DOHH2 (cell line): ENCODE results near the gene EGFLAM.

Experiments
- EZH2phosphoT487 ChIP-seq: fragments of 200-600 bp; sonication (generic); IDR thresholded peaks from 2 replicates; pipeline ENCODE4 v1.6.1; 2017; ENCODE audit warnings: borderline replicate concordance, mild to moderate bottlenecking, antibody characterized with exemption, low read length, moderate library complexity, mixed read lengths
- TF ChIP-seq, protein P1 (sequence below): fragments of 200-600 bp; sonication (generic); IDR thresholded peaks from one replicate; pipeline ENCODE4 v1.5.1; 2014; ENCODE audit warnings: antibody characterized with exemption, mild to moderate bottlenecking, low read depth, low read length; ENCODE audit not compliant: poor library complexity, severe bottlenecking

DNA sequence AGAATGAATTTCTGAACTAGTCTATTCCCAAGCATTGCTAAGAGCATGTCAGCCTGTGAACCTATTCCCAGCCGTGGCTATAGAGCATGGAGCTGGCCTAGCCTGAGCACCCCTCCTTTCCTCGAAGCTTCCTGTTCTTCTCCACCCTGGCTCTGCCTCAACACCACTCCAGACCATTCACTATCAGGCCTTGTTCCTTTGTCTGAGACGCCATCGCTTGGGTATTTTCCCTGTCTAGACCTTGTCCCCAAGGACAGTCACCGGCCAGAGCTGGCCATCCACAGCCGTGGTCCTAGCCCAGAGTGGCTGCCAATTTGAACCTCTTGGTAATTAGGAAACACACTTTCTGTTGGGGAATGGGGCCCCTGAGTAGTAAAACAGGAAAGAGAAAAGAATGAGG is 192.3 kb downstream of the EGFLAM start:
- TF ChIP-seq, protein P1, sequence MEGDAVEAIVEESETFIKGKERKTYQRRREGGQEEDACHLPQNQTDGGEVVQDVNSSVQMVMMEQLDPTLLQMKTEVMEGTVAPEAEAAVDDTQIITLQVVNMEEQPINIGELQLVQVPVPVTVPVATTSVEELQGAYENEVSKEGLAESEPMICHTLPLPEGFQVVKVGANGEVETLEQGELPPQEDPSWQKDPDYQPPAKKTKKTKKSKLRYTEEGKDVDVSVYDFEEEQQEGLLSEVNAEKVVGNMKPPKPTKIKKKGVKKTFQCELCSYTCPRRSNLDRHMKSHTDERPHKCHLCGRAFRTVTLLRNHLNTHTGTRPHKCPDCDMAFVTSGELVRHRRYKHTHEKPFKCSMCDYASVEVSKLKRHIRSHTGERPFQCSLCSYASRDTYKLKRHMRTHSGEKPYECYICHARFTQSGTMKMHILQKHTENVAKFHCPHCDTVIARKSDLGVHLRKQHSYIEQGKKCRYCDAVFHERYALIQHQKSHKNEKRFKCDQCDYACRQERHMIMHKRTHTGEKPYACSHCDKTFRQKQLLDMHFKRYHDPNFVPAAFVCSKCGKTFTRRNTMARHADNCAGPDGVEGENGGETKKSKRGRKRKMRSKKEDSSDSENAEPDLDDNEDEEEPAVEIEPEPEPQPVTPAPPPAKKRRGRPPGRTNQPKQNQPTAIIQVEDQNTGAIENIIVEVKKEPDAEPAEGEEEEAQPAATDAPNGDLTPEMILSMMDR = no peak
- no peak for TF ChIP-seq EZH2phosphoT487
